Stomach (tissue), 9 donors: ENCODE data around the gene IDH1. TPM values are rescaled to one million over a fixed set of nuclear protein-coding genes. Genes with fewer than 3 reads are reported as not detected.
"Not testable (repeated sequence)": the region's sequence is repeated elsewhere in the genome, so short reads cannot be mapped to it uniquely, and the experiment has no call there.

Experiments used
- DNase-seq, 2 donors: peaks; one replicate each; pipeline versions ENCODE4 v3.0.0 to v3.0.0-alpha.2; 2013 to 2019
- H3K27ac ChIP-seq, 5 donors: fragments of 200-600 bp in 4 of 5; sonication (generic) in 4 of 5; one replicate each; pipeline ENCODE4 v1.5.1; 2013 to 2019; ENCODE audit warnings: mild to moderate bottlenecking in 1 of 5, moderate library complexity in 1 of 5
- H3K27me3 ChIP-seq, 3 donors: fragments of 200-600 bp; sonication (generic); one replicate each; pipeline ENCODE4 v1.5.1; 2017 to 2019; ENCODE audit warnings: mixed run types in 1 of 3
- H3K36me3 ChIP-seq, 4 donors: fragments of 200-600 bp; sonication (generic); 1 replicate in 3 of 4; 2 replicates in 1 of 4; pipeline ENCODE4 v1.5.1; 2016 to 2019
- H3K4me1 ChIP-seq, 4 donors: fragments of 200-600 bp; sonication (generic); one replicate each; pipeline ENCODE4 v1.5.1; 2016 to 2019
- H3K4me3 ChIP-seq, 4 donors: fragments of 200-600 bp; sonication (generic) in 3 of 4; one replicate each; pipeline ENCODE4 v1.5.1; 2016 to 2019; ENCODE audit warnings: mild to moderate bottlenecking in 1 of 4
- H3K9me3 ChIP-seq, 4 donors: fragments of 200-600 bp; sonication (generic); one replicate each; pipeline ENCODE4 v1.5.1; 2016 to 2019
- EP300 ChIP-seq: sonication (generic); formaldehyde crosslinking; IDR thresholded peaks from one replicate; pipeline ENCODE4 v1.6.1; 2017; ENCODE audit warnings: antibody characterized with exemption
- POLR2A ChIP-seq, 4 donors: fragments of 450-650 bp; IDR thresholded peaks; one replicate each; pipeline ENCODE4 v1.6.1; 2016; ENCODE audit warnings: antibody characterized with exemption in 4 of 4, control low read depth in 2 of 4, mild to moderate bottlenecking in 1 of 4, moderate library complexity in 1 of 4
- POLR2AphosphoS5 ChIP-seq, 3 donors: sonication (generic); formaldehyde crosslinking; IDR thresholded peaks; one replicate each; pipeline ENCODE4 v1.6.1; 2016; ENCODE audit warnings: antibody characterized with exemption in 3 of 3
- WGBS, 5 donors: extraction: QIAGEN DNeasy Blood & Tissue Kit in 3 of 5; methylation state at CpG; one replicate each; pipeline versions ENCODE4 v1.1.5 to v1.1.7; 2013 to 2018; 5-methylcytosine and 5-hydroxymethylcytosine counted together
- intact Hi-C: fragments of 100-400 bp; cut with DNase I; formaldehyde crosslinking; loops from one replicate; pipeline ENCODE4 v1.15.1; 2023; ENCODE audit warnings: low total_unique reads
- polyA plus RNA-seq, 3 donors: library from polyadenylated mRNA; stranded (reverse); fragments of 200-250 nt; gene quantifications; one replicate each; pipeline ENCODE4 v1.2.3, GENCODE V29; 2013
- total RNA-seq, 5 donors: library from RNA; depleted of rRNA; stranded (reverse); fragments of >200 nt; gene quantifications; one replicate each; pipeline versions ENCODE4 v1.1.0 to v1.2.3, GENCODE V29; 2014 to 2016
- TF ChIP-seq, protein P1 (sequence below), 7 experiments: fragments of 450-650 bp in 4 of 7; fragments of 200-600 bp in 3 of 7; sonication (generic) in 3 of 7; IDR thresholded peaks; one replicate each; pipeline ENCODE4 v1.5.1; 2016 to 2019; ENCODE audit warnings: antibody characterized with exemption in 7 of 7, control low read depth in 2 of 7, mild to moderate bottlenecking in 1 of 7
- donor health status: healthy with polysubstance abuse.
- donor health status: Bipolar disorder and iron deficiency.
- donor health status: healthy.

The IDH1 gene
- total and polyA plus RNA-seq, 8 donors, result 18.1 to 106 (median 83.4) TPM

DNA sequence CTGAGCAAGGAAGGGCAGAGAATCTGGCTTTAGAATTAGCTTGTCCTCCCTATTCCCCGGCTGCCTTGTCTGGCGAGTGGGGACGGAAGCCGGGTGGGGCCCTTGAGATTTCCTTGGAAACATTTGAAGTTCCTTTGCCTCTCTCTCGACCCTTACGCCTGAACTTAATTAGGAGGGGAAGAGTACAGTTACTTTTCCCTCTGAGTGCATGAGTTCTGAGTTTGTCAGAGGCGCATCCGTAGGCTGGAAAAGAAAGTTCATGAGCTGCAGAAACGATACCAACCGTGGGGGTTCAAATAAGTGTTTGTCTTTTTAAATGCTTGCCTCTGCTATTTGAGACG is 11.7 kb upstream of the IDH1 start:
- no peak for DNase-seq
- TF ChIP-seq, protein P1, sequence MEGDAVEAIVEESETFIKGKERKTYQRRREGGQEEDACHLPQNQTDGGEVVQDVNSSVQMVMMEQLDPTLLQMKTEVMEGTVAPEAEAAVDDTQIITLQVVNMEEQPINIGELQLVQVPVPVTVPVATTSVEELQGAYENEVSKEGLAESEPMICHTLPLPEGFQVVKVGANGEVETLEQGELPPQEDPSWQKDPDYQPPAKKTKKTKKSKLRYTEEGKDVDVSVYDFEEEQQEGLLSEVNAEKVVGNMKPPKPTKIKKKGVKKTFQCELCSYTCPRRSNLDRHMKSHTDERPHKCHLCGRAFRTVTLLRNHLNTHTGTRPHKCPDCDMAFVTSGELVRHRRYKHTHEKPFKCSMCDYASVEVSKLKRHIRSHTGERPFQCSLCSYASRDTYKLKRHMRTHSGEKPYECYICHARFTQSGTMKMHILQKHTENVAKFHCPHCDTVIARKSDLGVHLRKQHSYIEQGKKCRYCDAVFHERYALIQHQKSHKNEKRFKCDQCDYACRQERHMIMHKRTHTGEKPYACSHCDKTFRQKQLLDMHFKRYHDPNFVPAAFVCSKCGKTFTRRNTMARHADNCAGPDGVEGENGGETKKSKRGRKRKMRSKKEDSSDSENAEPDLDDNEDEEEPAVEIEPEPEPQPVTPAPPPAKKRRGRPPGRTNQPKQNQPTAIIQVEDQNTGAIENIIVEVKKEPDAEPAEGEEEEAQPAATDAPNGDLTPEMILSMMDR (IDR thresholded peaks at IDR 0.05), result no peak
- TF ChIP-seq POLR2A (IDR thresholded peaks at IDR 0.05) (no peak), EP300 (no peak), POLR2AphosphoS5 (IDR thresholded peaks at IDR 0.05) (no peak)
- WGBS, 5 donors, result 0 to 1% (median 0%) methylated on average over 11 of the region's 11 CpGs

DNA sequence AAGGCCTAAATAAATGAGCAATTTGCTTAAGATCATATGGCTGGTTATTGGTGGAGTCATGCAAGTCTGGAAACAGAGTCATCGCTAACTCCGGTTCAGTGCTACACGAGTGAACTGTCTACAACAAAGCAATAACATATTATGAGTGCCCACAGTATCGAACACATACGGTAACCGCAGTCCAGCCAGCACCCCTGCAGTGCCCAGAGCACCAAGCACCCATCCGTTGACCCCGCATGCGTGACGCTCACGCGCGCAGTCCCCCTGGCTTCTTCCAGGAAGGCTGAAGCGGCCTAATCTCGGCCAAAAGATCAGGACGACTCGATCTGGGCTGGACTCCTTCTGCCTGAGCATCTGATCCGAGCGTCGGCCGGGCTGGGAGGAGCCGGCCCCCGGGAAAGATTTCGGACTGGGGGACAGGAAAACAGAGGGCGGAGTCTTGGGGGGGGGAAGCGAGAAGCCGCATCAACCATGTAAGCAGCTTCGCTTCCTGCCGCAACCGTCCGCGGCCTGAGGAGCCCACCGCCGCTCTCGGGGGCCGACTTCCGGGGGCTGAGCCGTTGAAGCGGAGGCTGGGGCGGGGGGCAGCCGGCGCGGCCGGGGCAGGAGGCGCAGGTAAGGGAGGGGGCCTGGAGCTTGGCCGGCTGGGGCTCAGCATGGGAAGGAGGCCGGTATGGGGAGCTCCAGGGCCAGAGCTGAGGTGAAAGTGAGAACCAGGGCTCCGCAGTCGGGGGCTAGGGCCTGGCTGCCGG is 11.1 kb upstream of the IDH1 start, which contains the start of gene PIKFYVE:
PIKFYVE (plus strand) TSS at position 455 of the 752 bp plus-strand sequence. CDS start 5,265 bp downstream, outside the sequence.
- intact Hi-C loops, result no loop called here
- H3K4me3 ChIP-seq, result peak within 1 kb of the TSS; percentile 72 to 96 (median 90)

More for the DNA sequence above, 11.7 kb upstream of the IDH1 start:
- Histone ChIP-seq H3K36me3 (peaks cover 0 to 10% (median 3%) of the 10 kb centered on the region in 4 donors), H3K4me1 (peaks cover 6 to 43% (median 35%) of the 10 kb centered on the region in 4 donors), H3K9me3 (no peaks in the 10 kb centered on the region), H3K4me3 (peak overlapping the region; percentile 72 to 96 (median 90)), H3K27me3 (no peaks in the 10 kb centered on the region), H3K27ac (peak overlapping the region; percentile 89 to 98 (median 95))
- intact Hi-C loops, result no loop called here

DNA sequence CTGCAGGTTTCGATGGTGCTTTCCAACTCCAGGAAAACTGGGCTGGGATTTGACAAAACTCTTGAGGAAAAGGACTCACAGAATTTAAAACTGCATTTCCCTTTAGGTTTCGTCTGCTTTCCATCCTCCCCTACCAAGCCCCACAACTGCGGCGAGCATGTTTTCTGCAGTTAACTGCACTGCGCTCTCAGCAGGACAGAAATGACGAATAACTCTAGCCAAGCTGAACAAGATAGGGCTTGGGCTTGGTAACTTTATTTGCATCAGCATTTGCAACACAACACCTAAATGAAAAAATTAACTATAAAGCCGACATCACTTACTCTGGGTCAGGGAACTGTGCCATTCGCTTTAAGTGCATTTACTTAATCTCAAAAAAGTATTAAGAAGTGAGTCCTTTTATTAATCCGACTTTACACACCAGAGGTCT is 10.5 kb upstream of the IDH1 start:
- WGBS, 5 donors, result 3 to 6% (median 4%) methylated on average over 9 of the region's 9 CpGs
- Histone ChIP-seq H3K4me3 (peak overlapping the region; percentile 72 to 96 (median 90)), H3K4me1 (peaks cover 6 to 43% (median 35%) of the 10 kb centered on the region in 4 donors), H3K27me3 (no peaks in the 10 kb centered on the region), H3K36me3 (peaks cover 0 to 5% (median 0%) of the 10 kb centered on the region in 4 donors), H3K27ac (peak overlapping the region; percentile 89 to 98 (median 95)), H3K9me3 (no peaks in the 10 kb centered on the region)
- TF ChIP-seq, protein P1 (IDR thresholded peaks at IDR 0.05), result no peak
- no peak for TF ChIP-seq POLR2AphosphoS5 (IDR thresholded peaks at IDR 0.05)
- TF ChIP-seq POLR2A (IDR thresholded peaks at IDR 0.05), result no peak
- TF ChIP-seq EP300, result no peak
- intact Hi-C loops, result no loop called here
- DNase-seq, result peak in 1 of 2 donors; percentile 76

More for the DNA sequence above, 11.1 kb upstream of the IDH1 start, which contains the start of gene PIKFYVE:
- 0 to 2% (median 1%) methylated on average over 44 to 50 of the region's 50 CpGs for WGBS, 5 donors
- Histone ChIP-seq H3K27me3 (no peaks in the 10 kb centered on the region), H3K4me1 (peaks cover 6 to 43% (median 35%) of the 10 kb centered on the region in 4 donors), H3K9me3 (no peaks in the 10 kb centered on the region), H3K27ac (peak within 1 kb of the TSS; percentile 89 to 98 (median 95)), H3K36me3 (peaks cover 0 to 5% (median 0%) of the 10 kb centered on the region in 4 donors)
- DNase-seq, result peak; percentile 92 to 99
- TF ChIP-seq POLR2AphosphoS5 (IDR thresholded peaks at IDR 0.05) (peak; percentile 72 to 93 (median 78)), EP300 (peak; percentile 57), POLR2A (IDR thresholded peaks at IDR 0.05) (peak in 1 of 4 donors; percentile 12)
- TF ChIP-seq, protein P1 (IDR thresholded peaks at IDR 0.05), result peak in 1 of 7 experiments; percentile 15

DNA sequence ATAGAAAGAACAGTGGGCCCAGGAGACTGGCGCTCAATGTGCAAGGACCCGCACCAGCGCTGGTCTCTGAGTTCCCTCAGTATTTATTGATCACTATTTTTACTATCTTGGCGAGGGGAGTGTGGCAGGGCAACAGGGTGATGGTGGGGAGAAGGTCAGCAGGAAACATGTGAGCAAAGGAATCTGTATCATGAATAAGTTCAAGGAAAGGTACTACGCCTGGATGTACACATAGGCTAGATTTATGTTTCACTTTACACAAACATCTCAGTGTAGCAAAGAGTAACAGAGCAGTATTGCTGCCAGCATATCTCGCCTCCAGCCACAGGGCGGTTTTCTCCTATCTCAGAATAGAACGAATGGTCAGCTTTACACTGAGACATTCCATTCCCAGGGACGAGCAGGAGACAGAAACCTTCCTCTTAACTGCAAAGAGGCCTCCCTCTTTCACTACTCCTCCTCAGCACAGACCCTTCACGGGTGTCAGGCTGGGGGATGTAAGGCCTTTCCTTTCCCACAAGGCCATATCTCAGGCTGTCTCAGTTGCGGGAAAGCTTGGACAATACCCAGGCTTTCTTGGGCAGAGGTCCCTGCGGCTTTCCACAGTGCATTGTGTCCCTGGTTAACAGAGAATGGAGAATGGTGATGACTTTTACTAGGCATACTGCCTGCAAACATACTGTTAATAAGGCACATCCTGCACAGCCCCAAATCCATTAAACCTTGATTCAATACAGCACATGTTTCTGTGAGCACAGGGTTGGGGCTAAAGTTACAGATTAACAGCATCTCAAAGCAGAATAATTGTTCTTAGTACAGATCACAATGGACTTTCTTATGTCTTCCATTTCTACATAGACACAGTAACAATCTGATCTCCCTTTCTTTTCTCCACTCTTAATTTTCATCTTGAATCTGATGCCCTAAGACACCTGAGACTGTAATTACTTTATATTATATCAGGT is 2.3 kb upstream of the IDH1 start:
- H3K27me3 ChIP-seq, DNase-seq, intact Hi-C loops, H3K36me3 ChIP-seq, H3K9me3 ChIP-seq, H3K4me3 ChIP-seq: not testable (repeated sequence)
- Histone ChIP-seq H3K4me1 (peaks cover 15 to 50% (median 34%) of the 10 kb centered on the region in 4 donors), H3K27ac (peak overlapping the region; percentile 8 to 73 (median 46))
- WGBS, 5 donors, result 33 to 55% (median 47%) methylated on average over 12 of the region's 12 CpGs
